GM19351 (cell line): ENCODE measurements around the gene OR2C3.
"Not testable (repeated sequence)": the region's sequence is repeated elsewhere in the genome, so short reads cannot be mapped to it uniquely, and the experiment has no call there.

ENCODE experiments used
- ATAC-seq: cut with Tn5 transposase; IDR thresholded peaks from one replicate; pipeline ENCODE4 v1.9.1; 2021; ENCODE audit warnings: mild to moderate bottlenecking, moderate library complexity; ENCODE audit not compliant: unreplicated experiment

The OR2C3 gene

GRCh38 chr1:247536340-247536739, at the start of gene OR2C3:
TSS of gene OR2C3 (minus strand) at chr1:247536440. CDS start at chr1:247532511, 3,929 bp downstream.
- no peak for ATAC-seq

GRCh38 chr1:247578946-247579460, 42.8 kb upstream of the OR2C3 start:
- no peak for ATAC-seq

- ATAC-seq = peak; percentile 60
These were observed 40.3 kb upstream of the OR2C3 start for GRCh38 chr1:247576514-247576913.

- ATAC-seq = no peak
These were observed 38.4 kb upstream of the OR2C3 start for GRCh38 chr1:247574664-247575063.

DNA sequence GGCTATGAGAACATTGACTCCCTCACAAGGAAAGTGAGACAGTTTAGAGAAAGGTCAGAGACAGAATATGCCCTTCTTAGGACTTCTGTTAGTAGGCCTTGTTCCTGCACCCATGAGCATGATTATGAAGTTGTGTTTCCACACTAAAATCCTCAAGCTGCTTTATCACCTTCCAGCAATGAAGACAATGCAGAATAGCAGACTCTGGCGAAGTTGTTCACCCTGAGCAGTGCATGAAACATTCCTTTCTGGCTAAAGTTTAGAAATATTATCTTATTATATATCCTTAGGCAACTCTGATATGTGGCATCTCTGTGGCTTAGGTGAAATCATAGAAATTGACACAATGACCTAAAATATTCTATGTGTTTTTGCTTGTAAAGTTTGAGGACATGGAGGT, 38.0 kb upstream of the OR2C3 start:
- ATAC-seq = no peak

DNA sequence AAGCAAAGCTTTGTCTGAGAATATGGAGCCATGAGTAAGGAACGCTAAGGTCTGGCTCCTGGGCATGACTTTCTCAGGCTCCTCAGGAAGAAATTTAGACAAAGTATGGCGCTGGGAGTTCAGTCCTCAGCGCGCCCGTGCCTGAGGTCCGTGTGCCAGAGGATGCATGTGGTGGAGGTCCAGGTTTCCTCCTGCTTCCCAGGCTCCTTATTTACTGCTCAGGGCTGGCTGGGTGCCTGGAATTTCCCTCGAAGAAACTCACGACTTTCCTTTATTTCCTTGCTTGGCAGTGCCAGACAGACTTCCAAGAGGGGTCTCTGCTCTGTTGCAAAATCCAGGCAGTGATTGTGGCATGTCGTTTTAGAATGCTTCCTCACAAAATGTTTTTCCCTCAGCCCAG, 26.0 kb upstream of the OR2C3 start:
- no peak for ATAC-seq

GRCh38 chr1:247561711-247562110, 25.5 kb upstream of the OR2C3 start:
- ATAC-seq = no peak

- no peak for ATAC-seq
These were observed 21.9 kb upstream of the OR2C3 start for GRCh38 chr1:247557926-247558674.

DNA sequence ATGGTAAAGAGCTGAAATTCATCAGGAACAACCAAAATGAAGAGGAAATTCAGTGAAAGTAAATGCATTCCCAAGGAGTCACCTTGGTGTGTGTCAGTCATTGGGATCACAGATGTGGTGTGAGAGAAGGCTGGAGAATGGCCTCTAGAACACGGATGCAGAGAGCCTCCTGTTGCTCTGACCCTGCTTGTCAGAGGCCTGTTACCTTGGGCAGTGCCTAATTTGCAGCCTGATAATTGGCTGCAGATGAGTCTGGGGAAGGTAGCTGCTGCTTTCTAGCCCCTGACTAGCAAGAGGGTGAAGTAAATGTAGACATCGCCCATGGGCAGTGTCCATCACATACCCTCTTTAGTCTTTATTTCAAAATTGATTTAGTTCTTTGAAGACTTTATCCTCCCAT, 16.0 kb upstream of the OR2C3 start:
- no peak for ATAC-seq

DNA sequence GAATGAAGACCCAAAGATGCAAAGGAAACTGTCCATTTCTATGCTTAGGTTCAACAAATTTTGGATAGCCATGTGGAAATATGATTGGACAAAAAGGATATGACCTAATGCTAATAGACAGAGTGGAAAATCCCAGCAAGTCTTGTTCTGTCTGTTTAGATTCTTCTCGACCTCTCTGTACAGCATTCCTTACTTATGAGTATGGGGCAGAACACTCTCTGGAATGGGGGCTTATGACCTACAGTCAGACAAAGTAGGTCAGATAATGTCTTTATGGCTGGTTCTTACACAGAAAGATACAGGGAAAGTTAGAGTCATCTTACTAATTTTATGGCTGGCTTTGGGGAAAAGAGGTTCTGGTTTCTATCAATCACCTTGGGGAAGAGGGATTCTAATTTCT, 15.5 kb upstream of the OR2C3 start:
- ATAC-seq = no peak

DNA sequence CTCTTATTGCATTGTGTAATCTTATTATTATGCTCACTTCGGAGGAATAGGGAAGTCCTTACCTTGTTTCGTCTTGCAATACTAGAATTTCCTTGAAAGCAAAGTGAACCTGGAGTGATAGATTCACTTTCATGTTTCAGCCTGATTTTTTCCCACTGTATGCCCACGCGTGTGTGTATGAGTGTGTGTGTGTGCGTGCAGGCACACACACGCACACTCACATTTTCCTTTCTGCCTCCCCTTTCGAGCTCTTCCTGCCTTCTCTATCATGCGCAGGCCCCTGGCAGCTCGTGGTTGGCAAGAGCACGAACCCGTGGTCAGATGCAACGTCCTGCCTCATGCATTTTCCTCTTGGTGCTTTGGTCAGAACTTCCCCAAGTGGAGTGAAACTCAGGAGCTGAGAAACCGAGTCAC, 12.5 kb upstream of the OR2C3 start, which contains the start of gene GCSAML:
GCSAML (plus strand) TSS at position 366 of the 414 bp plus-strand sequence. CDS start 58 bp downstream, outside the sequence.
- ATAC-seq = no peak

DNA sequence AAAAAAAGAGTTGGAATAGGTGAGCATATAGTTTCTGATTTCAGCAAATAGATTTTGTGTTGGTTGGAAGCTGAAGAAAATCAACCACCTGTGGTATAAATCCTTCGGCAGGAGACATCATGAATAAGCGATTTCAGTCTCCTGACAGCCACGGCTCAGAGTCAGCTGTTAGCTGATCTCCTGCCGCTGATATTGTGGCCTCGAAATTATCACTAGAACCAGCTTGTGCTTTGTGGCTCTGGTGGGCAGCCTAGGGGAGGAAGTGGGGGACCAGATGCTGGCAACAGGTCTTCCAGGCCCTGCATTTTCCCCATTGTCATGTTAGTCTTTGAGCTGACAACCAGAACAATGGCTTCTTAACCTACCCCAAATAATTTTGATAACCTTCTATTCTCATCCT, 11.9 kb upstream of the OR2C3 start:
- no peak for ATAC-seq

DNA sequence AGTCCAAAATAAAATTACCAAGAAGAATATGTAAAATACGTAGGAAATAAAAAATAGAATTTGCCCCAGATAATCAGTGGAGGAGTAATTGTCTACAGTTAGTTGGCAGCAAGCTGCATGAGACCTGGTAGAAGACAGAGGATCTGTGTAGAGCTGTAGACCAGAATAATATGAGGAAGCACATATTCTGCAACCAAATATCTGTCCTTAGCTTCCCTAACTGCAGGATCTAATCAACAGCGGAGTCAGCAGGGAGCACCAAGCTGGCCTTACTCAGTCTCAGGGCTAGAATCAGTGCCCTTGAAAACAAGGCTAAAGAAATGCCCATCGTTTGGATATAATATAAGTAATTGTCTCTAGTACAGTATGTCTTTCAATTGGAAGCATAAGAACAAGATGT, 6.6 kb upstream of the OR2C3 start:
- ATAC-seq = no peak

DNA sequence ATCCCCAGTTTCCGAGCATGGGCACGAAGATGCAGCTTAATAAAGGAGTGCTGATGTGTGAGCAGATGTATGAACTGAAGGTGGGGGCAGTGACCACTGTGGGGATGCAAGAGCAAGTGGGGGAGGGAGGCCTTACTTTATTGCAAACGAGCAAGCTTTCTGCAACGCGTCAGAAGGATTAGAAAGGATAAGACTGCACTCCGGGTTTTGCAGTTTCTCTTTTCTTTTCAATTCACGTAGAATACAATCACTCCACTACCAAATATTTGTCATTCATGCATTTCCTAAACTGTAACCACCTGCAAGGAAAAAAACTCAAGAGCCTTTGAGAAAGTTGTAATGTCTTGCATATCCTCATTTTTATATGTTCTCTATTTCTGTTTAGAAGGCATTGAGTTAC, 4.3 kb upstream of the OR2C3 start:
- ATAC-seq = no peak

DNA sequence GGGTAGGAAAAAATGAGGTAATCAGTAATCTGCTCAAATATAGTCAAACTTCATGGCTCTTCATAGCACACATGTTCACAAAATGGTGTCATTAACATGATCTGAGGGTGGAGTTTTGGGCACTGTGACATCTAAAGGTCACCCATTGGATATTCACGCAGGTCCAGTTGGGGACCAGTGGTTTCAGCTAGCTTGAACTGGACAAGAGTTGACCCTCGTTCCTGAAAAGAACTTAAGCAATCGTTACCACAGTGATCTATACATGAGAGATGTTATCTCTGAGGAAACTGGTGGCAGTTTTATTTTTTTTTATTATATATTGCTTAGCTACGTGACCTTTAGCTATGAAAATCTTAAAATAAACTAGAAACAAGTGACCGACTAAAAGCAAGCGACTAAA, 3.0 kb upstream of the OR2C3 start:
- no peak for ATAC-seq

GRCh38 chr1:247538561-247538960, 2.3 kb upstream of the OR2C3 start:
- ATAC-seq = no peak

GRCh38 chr1:247535402-247535801, 838 bp downstream of the OR2C3 start:
- ATAC-seq = no peak

DNA sequence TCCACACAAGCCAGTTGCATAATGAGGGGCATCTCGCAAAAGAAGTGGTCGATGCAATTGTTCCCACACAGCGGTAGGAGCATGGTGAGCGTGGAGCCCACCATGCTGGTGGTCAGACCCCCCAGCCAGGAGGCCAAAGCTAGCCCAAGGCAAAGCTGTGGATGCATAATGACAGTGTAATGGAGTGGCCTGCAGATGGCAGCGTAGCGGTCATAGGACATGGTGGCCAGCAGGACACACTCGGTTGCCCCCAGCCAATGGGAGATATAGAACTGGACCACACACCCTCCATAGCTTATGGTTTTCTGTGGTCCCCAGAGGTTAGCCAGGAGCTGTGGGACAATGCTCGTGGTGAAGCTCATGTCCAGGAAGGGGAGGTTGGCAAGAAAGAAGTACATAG, 4.3 kb downstream of the OR2C3 start:
- no peak for ATAC-seq

DNA sequence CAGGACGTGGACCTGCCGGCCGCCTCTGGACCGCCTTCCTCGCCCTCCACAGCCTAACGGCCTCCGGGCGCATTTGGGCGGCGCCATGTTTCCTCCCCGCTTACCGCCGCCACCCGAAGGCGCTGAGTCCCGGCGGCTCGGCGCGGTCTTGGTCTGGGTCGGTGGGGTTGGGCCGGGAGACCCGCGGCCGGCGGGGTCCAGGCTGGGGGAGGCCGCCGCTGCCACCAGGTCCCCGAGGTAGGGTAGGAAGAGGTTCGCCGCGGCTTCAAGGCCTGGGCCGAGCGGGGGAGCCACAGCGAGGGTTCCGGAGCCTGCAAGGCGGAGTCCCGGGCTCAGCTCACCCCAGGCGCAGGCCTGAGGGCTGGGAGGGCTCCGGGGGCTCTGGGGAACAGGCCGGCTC, 5.5 kb downstream of the OR2C3 start:
- no peak for ATAC-seq

DNA sequence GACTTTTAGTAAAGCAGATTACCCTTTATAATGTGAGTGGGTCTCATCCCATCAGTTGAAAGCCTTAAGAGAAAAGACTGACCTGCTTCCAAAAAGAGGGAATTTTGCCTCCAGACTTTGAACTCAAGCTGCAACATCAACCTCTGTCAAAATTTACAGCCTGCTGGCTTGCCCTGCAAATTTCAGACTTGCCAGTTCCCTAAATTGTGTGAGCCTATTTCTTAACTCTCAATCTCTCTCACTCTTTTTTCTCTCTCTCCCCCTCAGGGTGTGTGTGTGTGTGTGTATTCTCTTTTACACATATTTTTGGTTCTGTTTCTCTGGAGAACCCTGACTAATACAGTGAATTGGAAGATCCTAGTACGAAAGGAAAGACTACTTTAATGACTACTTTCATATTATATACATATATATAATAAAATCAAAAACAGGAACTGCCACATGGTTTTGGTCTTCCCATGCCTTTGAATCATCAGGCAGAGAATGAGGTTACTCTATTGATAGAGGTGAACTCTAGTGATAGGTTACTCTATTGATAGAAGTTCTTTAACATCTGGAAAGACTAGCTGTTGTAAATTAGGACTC, 6.4 kb downstream of the OR2C3 start:
- ATAC-seq = no peak

- no peak for ATAC-seq
These were observed 7.3 kb downstream of the OR2C3 start for GRCh38 chr1:247528812-247529474.

DNA sequence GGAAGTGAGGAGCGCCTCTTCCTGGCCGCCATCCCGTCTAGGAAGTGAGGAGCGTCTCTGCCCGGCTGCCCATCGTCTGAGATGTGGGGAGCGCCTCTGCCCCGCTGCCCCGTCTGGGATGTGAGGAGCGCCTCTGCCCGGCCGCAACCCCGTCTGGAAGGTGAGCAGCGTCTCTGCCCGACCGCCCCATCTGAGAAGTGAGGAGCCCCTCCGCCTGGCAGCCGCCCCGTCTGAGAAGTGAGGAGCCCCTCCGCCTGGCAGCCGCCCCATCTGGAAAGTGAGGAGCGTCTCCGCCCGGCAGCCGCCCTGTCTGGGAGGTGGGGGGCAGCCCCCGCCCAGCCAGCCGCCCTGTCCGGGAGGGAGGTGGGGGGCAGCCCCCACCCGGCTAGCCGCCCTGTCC, 14.4 kb downstream of the OR2C3 start:
- ATAC-seq = not testable (repeated sequence)
